ENCODE data around the gene SRMS. TPM values are rescaled to one million over a fixed set of nuclear protein-coding genes. Genes with fewer than 3 reads are reported as not detected.

SRMS gene
- total RNA-seq, 1 donor from 2014 or later: 0.16 TPM

DNA sequence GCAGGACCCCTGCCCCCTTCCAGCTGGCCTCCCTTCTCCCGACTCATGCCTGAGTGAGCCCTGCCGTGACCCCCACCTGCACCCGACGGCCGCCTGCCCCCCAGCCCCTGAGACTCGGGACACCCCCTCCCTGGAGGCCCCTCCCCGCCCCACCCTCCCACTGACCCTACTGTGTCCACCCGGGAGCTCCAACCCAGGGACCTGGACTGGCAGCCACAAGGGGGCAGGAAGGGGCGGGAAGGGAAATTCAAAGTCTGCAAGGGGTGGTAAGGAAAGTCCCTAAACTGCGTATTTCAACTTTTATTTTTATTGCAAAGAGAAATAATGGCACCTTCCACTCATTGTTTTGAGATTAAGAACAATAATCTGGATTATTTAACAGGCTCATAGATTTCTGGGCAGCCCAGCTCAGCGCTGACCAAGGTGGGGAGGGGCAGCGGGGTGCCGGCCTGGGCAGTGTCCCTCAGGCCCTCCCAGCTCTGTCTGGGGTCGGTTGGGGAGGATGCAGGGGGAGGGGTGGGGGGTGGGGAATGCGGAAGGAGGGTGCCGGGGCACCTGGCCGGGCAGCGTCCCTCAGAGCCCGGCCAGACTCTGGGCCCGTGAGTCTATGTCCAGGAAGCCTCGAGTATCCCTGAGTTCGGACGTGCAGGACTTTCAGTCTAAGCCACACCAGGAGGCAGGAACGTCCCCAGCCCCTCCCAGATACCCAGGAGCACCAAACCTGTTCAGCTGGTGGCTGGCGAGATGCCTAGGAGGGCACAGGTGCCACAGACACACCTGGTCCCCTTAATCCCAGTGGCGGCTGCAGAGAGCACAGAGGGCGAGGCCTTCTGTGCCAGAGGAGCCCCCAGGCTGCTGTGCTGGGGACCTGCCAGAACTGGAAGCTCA is 9.1 kb downstream of the SRMS start:
- no peak for DNase-seq
- peaks cover 31% of the 10 kb centered on the region for H3K4me1 Mint-ChIP-seq
- peak; percentile 2 for ATAC-seq (ENCODE audit: low read depth)
- ChIA-PET POLR2A (interaction anchor here (0.5 to 10.6 kb wide), 35 partner anchors 9 to 541 kb away, joined by 3 to 179 read pairs (median 5); partner anchors contain the start of genes ARFRP1, FNDC11, GMEB2 and HELZ2), CTCF (interaction anchor here (0.9 to 3.1 kb wide), 21 partner anchors 13 to 501 kb away, joined by 3 to 27 read pairs (median 4); partner anchors contain the start of genes ARFRP1, GMEB2, HELZ2 and RTEL1)
- H3K4me3 Mint-ChIP-seq: peak overlapping the region; percentile 80
- TF ChIP-seq, protein P1, sequence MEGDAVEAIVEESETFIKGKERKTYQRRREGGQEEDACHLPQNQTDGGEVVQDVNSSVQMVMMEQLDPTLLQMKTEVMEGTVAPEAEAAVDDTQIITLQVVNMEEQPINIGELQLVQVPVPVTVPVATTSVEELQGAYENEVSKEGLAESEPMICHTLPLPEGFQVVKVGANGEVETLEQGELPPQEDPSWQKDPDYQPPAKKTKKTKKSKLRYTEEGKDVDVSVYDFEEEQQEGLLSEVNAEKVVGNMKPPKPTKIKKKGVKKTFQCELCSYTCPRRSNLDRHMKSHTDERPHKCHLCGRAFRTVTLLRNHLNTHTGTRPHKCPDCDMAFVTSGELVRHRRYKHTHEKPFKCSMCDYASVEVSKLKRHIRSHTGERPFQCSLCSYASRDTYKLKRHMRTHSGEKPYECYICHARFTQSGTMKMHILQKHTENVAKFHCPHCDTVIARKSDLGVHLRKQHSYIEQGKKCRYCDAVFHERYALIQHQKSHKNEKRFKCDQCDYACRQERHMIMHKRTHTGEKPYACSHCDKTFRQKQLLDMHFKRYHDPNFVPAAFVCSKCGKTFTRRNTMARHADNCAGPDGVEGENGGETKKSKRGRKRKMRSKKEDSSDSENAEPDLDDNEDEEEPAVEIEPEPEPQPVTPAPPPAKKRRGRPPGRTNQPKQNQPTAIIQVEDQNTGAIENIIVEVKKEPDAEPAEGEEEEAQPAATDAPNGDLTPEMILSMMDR (IDR thresholded peaks at IDR 0.05): no peak
- H3K27ac Mint-ChIP-seq: peak overlapping the region; percentile 80
- intact Hi-C loops (cut with micrococcal nuclease): loop anchor here (1.0 to 5.0 kb wide), 11 partner anchors 15 to 519 kb away; partner anchors contain the start of genes ARFRP1, C20orf204, LIME1 and SLC2A4RG
- no peaks in the 10 kb centered on the region for H3K9me3 Mint-ChIP-seq
- no peaks in the 10 kb centered on the region for H3K27me3 Mint-ChIP-seq
- H3K36me3 Mint-ChIP-seq (ENCODE audit: low read depth): no peaks in the 10 kb centered on the region

DNA sequence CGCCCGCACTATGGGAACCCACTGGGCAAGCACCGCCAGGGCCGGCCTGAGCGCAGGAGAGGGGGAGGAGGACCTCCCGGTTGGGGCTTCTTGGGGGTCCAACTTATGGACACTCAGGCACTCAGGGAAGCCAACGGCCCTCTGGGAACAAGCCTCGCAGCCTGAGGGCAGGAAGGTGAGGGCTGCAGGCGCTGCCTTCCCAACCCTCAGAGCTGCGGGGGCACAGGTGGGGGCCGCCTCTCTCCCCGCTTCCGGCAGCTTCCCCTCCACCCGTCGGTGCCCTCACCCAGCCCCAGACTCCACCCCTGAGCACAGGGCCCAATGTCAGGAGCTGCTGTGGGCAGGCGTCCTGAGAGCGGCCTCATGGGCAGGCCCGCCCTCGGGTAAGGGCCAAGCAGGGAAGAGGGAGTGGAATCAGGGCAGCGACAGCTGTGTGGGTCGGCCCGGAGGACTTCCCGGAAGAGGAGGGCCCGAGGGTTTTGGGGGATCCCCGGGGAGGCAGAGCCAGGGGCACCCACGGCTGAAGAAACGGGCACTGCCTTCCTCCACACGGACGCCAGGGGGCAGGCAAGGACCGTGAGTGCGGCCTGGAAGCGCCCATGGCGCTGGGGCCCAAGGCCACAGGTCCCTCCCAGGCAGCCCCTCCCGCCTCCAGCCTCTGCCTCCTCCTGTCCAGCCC is 9.9 kb downstream of the SRMS start:
- Mint-ChIP-seq H3K4me3 (peak overlapping the region; percentile 80), H3K4me1 (peaks cover 27% of the 10 kb centered on the region), H3K27ac (peak overlapping the region; percentile 80), H3K27me3 (no peaks in the 10 kb centered on the region), H3K9me3 (no peaks in the 10 kb centered on the region), H3K36me3 (ENCODE audit: low read depth) (no peaks in the 10 kb centered on the region)
- TF ChIP-seq, protein P1 (IDR thresholded peaks at IDR 0.05): peak; percentile 23
- DNase-seq (peak; percentile 93), ATAC-seq (ENCODE audit: low read depth) (peak; percentile 86)
- CTCF ChIA-PET: interaction anchor here (0.6 to 3.1 kb wide), 30 partner anchors 14 to 583 kb away, joined by 3 to 27 read pairs (median 4); partner anchors contain the start of genes ARFRP1, GMEB2, HELZ2 and LIME1
- intact Hi-C loops (cut with micrococcal nuclease): loop anchor here (1.0 to 5.0 kb wide), 15 partner anchors 16 to 520 kb away; partner anchors contain the start of genes ARFRP1, C20orf204, DNAJC5 and LIME1
- POLR2A ChIA-PET: interaction anchor here (0.5 to 10.6 kb wide), 33 partner anchors 8 to 590 kb away, joined by 3 to 179 read pairs (median 5); partner anchors contain the start of genes ARFRP1, FNDC11, GMEB2 and HELZ2

DNA sequence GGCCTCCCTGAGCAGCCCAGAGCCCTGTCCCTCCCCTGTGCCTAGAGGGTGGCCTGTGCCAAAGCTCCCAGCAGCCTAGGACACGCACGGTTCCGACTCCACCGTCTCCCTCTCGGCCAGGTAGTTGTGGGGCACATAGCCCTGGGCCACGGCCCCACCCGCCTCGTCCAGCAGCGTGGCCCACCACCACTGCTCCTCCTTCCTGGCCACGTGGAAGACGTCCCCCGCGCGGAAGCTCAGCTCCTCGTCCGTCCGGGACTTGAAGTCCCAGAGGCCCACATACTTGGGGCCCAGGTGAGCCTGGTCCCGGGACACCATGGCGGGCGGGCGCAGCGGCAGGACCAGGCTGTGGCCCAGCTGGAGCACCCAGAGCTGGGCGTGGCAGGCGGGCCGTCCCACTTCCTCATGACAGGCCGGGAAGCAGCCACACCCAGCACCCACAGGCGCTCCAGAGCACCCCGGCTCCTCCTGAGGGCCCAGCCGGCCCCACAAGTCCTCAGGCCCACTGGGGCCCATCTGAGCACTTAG is 10.5 kb downstream of the SRMS start, which contains the start of gene PTK6:
PTK6 (minus strand) TSS at position 380 of the 528 bp plus-strand sequence; CDS start at position 318, 62 bp downstream.
- no peaks in the 10 kb centered on the region for H3K27me3 Mint-ChIP-seq
- no peaks in the 10 kb centered on the region for H3K9me3 Mint-ChIP-seq
- peak within 1 kb of the TSS; percentile 80 for H3K27ac Mint-ChIP-seq
- POLR2A ChIA-PET: interaction anchor here (0.6 to 10.6 kb wide), 27 partner anchors 9 to 589 kb away, joined by 3 to 179 read pairs (median 9); partner anchors contain the start of genes ARFRP1, FNDC11, GMEB2 and HELZ2
- TF ChIP-seq, protein P1 (IDR thresholded peaks at IDR 0.05): no peak
- H3K4me1 Mint-ChIP-seq: peaks cover 22% of the 10 kb centered on the region
- H3K36me3 Mint-ChIP-seq (ENCODE audit: low read depth): no peaks in the 10 kb centered on the region
- intact Hi-C loops (cut with micrococcal nuclease): loop anchor here (1.0 to 5.0 kb wide), 7 partner anchors 17 to 520 kb away; partner anchors contain the start of genes C20orf204, DNAJC5, LIME1 and PPDPF
- CTCF ChIA-PET: interaction anchor here (0.6 to 3.1 kb wide), 30 partner anchors 14 to 584 kb away, joined by 3 to 27 read pairs (median 4); partner anchors contain the start of genes ARFRP1, GMEB2, HELZ2 and LIME1
- ATAC-seq (ENCODE audit: low read depth) (peak; percentile 5), DNase-seq (no peak)
- peak within 1 kb of the TSS; percentile 80 for H3K4me3 Mint-ChIP-seq

DNA sequence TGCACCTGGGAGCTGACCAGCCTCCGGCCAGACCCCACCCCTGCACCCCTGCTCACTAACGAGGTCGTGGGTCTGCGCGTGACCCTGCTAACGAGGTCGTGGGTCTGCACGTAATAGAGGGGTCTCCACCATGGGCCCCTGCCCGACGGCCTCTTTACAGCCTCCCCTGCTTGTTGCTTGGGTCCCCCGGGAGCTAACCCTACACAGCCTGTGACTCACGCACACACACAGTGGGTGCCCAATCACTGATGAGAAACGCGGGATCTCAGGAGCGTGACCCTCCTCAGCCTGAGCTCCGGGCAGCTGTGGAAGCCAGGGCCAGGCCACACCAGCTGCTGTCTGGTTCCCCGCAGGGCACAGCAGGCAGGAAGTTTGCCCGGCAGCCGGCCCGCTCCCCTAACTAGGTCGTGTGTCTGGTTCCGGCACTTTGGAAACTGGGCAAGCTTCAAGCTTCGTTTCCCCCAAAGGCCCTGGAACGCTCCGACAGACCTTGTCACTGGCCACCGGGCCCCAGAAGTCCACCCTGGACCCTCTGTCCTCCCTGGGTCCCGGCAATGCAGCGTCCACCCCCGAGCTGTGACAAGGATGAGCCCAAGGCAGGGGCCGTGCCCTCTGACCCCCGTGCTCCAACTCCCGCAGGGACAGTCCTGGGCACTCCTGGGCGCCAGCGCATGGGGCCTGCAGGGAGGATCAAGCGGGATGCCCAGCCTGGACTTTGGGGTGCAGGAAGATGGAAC is 11.1 kb downstream of the SRMS start:
- Mint-ChIP-seq H3K27ac (no peak overlapping the region), H3K36me3 (ENCODE audit: low read depth) (no peaks in the 10 kb centered on the region), H3K9me3 (no peaks in the 10 kb centered on the region), H3K27me3 (no peaks in the 10 kb centered on the region), H3K4me3 (no peak overlapping the region), H3K4me1 (peaks cover 20% of the 10 kb centered on the region)
- ATAC-seq (ENCODE audit: low read depth): no peak
- ChIA-PET POLR2A (interaction anchor here (1.1 to 10.6 kb wide), 17 partner anchors 8 to 420 kb away, joined by 3 to 179 read pairs (median 12); partner anchors contain the start of genes ARFRP1, FNDC11, GMEB2 and HELZ2), CTCF (interaction anchor here (0.8 to 3.1 kb wide), 6 partner anchors 15 to 438 kb away, joined by 3 to 27 read pairs (median 4); no protein-coding TSS in a partner anchor)
- intact Hi-C loops (cut with micrococcal nuclease): loop anchor here (5.0 kb wide), 3 partner anchors 201 to 521 kb away; partner anchors contain the start of genes C20orf204, LIME1 and SLC2A4RG
- no peak for DNase-seq
- TF ChIP-seq, protein P1 (IDR thresholded peaks at IDR 0.05): no peak

Data from activated B cell treated with CpG ODN at 0.5 μM for 24 hours (primary cell).